Small intestine (tissue), 16 donors: ENCODE results near the gene SLC9C2. TPM values are rescaled to one million over a fixed set of nuclear protein-coding genes. Genes with fewer than 3 reads are reported as not detected.
"Not testable (repeated sequence)": the region's sequence is repeated elsewhere in the genome, so short reads cannot be mapped to it uniquely, and the experiment has no call there.

Source experiments
- DNase-seq, 2 donors: peaks; one replicate each; pipeline versions ENCODE4 v3.0.0 to v3.0.0-alpha.2; 2013
- FAIRE-seq: peaks from 2 replicates; lab custom pipeline; 2012; peaks lifted over from hg19 to GRCh38; lab: Jason Lieb, UNC
- H3K27ac ChIP-seq, 3 donors: one replicate each; pipeline ENCODE4 v1.5.1; 2013; ENCODE audit warnings: low read length in 2 of 3, mild to moderate bottlenecking in 2 of 3, control low read depth in 1 of 3, inconsistent platforms in 1 of 3, low read depth in 1 of 3, moderate library complexity in 1 of 3
- H3K27me3 ChIP-seq, 3 donors: one replicate each; pipeline ENCODE4 v1.6.1; 2013; ENCODE audit warnings: low read length in 3 of 3, inconsistent platforms in 1 of 3; ENCODE audit not compliant: control insufficient read depth in 3 of 3, insufficient read depth in 3 of 3
- H3K36me3 ChIP-seq, 3 donors: one replicate each; pipeline ENCODE4 v1.6.1; 2013; ENCODE audit warnings: low read length in 3 of 3, inconsistent platforms in 1 of 3, low read depth in 1 of 3, mild to moderate bottlenecking in 1 of 3, moderate library complexity in 1 of 3; ENCODE audit not compliant: control insufficient read depth in 3 of 3, insufficient read depth in 2 of 3
- H3K4me1 ChIP-seq, 3 donors: one replicate each; pipeline ENCODE4 v1.6.1; 2013; ENCODE audit warnings: low read length in 2 of 3, inconsistent platforms in 1 of 3, low read depth in 1 of 3, mild to moderate bottlenecking in 1 of 3, moderate library complexity in 1 of 3; ENCODE audit not compliant: control insufficient read depth in 3 of 3, insufficient read depth in 2 of 3
- H3K4me3 ChIP-seq, 3 donors: one replicate each; pipeline ENCODE4 v1.5.1; 2013; ENCODE audit warnings: low read length in 3 of 3, control low read depth in 1 of 3, inconsistent platforms in 1 of 3, low read depth in 1 of 3, mild to moderate bottlenecking in 1 of 3, moderate library complexity in 1 of 3
- H3K9me3 ChIP-seq, 2 donors: one replicate each; pipeline ENCODE4 v1.6.1; 2013; ENCODE audit warnings: low read depth in 1 of 2, low read length in 1 of 2; ENCODE audit not compliant: control insufficient read depth in 2 of 2, insufficient read depth in 1 of 2
- WGBS, 3 donors: extraction: QIAGEN DNeasy Blood & Tissue Kit; methylation state at CpG; one replicate each; pipeline ENCODE4 v1.1.7; 2013; 5-methylcytosine and 5-hydroxymethylcytosine counted together
- long read RNA-seq, 10 donors: transcript quantifications; one replicate each; lab custom pipeline, GENCODE V29; 2026
- polyA plus RNA-seq, 4 donors: library from polyadenylated mRNA; stranded (reverse) in 3 of 4; unstranded in 1 of 4; fragments of 200-250 nt in 3 of 4; fragments of 120-200 nt in 1 of 4; gene quantifications; one replicate each; pipeline versions ENCODE4 v1.2.1 to v1.2.3, GENCODE V29; 2013
- donor health status: healthy with polysubstance abuse.
- donor health status: control.
- donor health status: control.
- donor health status: Bipolar disorder and iron deficiency.
- donor health status: healthy.

SLC9C2 gene, protein sequence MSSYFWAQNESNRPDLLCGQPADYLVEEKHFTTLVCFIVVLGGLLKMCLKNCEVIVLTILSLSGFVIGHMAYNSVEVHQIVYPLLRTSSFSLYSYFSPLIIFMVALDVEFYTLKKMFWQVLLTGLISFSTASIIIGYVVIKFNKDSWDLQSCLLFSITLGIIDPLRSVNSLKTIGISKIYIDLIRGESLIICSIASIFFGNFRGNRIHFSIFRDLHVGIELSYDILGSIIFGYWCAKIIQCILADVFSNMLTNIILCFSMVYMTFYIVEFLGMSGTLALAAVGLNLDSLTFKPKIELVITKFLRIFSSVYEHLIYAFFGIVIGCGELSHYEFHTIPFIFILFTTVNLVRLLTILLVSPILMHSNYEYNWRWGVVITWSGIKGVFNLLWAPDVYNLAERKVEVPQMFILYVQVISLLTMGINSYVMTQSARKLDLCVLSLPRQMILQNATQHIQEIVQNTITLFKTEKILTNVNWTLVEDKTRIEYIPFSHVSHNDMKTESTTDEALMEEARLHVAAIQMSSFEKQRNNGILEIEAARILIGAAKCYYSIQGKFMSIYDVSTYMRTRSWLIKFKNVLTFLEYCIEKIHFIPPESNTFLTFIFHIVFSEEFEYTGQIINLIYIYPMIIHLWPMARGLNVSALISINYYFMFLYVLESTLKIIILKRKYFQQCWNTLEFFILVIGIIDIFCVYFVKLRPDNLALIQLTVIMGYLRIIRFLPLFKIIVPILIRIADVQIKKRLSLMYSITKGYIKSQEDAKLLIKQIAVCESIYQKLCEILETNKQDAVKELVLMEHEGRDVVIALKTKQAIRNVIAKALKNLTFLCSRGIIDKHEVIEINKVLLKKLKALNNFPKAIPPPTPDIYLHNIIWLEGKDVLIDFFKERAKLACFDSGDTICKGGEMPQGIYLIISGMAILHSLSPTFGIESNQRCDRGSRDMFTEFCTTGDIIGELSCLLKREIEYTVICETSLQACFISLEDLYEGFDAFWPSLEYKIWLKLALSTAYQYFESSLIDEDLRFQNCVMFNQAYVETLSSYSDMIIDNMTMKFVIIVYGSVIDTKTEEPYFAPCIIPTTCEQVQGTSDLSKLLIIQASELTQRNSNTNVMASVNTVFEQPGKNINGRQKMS
- under 1 TPM in 1 of 4 donors, not detected in 3; 0.06 TPM for polyA plus RNA-seq
- long read RNA-seq, donor 1 = 0 reads
- long read RNA-seq, donor 2 = 0 reads
- long read RNA-seq, donor 3 = 0 reads
- long read RNA-seq, donor 4 = 0 reads
- long read RNA-seq, donor 5 = 0 reads
- long read RNA-seq, donor 6 = 0 reads
- long read RNA-seq, donor 7 = 0 reads
- long read RNA-seq, donor 8 = 0 reads
- long read RNA-seq, donor 9 = 0 reads
- long read RNA-seq, donor 10 = 0 reads

DNA sequence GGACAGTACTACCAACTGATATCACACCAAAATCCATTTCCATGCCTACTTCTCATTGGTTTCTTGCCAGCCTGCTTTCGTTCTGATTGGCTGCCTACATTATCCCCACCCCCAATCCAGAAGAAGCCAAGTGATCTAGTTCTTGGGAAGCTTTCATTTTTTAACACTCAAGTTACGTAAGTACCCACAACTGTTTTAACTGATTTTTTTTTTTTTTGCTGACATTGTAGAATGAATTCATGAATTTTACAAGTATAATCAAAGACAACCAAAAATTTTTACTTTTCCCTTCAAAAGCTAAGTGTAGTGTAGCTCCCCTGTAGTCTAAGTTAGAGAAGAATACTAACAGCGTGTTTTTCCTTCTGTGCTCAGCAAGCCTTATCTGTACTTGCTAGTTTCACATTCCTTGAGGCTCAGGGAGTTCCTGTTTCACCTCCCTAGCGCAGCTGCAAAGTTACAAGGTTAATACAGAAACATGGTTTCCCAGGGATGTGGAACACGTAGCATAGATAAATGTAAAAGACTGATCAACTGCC lies at the start of gene SLC9C2:
SLC9C2 (minus strand) TSS at position 17 of the 536 bp plus-strand sequence. CDS start 1,296 bp downstream, outside the sequence.
- H3K36me3 ChIP-seq = no peaks in the 10 kb centered on the region
- no peak within 1 kb of the TSS for H3K27ac ChIP-seq
- DNase-seq = peak; percentile 11 to 41
- WGBS, 3 donors = 21 to 43% (median 32%) methylated on average over 5 of the region's 5 CpGs
- no peaks in the 10 kb centered on the region for H3K27me3 ChIP-seq
- no peaks in the 10 kb centered on the region for H3K4me1 ChIP-seq
- H3K9me3 ChIP-seq = no peaks in the 10 kb centered on the region
- H3K4me3 ChIP-seq = no peak within 1 kb of the TSS
- FAIRE-seq = no peak

DNA sequence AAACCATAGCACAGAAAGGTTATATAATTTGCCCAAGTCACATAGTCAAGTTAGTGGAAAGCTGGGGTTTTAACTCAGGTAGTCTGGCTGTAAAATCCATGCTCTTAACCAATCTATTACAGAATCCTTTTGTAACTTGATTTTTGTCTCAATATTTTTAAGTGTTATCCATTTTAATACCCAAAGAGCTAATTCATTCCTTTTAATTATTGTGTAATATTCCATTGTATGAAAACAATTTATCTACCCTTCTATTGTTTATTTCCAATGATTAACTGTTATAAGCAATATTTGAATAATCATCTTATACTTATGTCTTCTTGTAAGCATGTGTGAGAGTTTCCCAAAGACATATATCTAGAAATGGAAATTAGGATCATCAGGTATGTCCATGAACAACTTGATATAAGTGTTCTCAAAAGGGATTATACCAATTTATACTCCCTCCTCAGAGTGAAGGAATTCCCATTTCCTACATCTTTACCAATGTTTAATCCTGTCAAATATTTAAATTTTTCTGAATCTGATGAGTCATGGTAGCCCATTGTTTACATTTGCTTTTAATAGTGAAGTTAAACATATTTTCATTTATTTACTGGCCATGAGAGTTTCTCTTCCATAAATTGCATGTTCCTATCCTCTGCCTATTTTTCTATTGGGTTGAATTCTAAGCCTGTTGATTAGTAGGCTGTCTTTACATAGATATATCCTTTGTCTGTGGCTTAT lies 46.2 kb upstream of the SLC9C2 start:
- no peaks in the 10 kb centered on the region for H3K9me3 ChIP-seq
- DNase-seq (no peak), FAIRE-seq (no peak)
- H3K27me3 ChIP-seq = no peaks in the 10 kb centered on the region
- no peak overlapping the region for H3K4me3 ChIP-seq
- no peaks in the 10 kb centered on the region for H3K4me1 ChIP-seq
- H3K36me3 ChIP-seq = no peaks in the 10 kb centered on the region
- H3K27ac ChIP-seq = no peak overlapping the region

DNA sequence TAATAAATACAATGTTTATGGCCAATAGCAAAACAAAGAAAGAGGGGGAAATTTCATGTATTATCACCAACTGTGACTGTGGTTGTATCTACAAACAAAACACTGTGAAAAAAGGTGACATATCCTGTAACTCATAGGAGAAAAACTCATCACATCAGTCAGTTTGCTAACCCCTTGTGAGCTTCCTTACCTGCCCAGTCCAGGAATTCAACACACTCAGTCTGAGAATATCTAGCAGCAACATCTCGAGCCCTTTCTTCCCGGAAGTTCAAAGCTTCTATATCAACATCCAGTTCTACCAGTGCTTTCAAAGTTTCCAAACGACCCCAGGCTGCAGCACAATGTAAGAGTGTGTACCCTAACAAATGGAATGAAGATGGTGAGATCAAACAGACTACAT lies 43.8 kb upstream of the SLC9C2 start:
- Histone ChIP-seq H3K27ac (no peak overlapping the region), H3K36me3 (no peaks in the 10 kb centered on the region), H3K9me3 (no peaks in the 10 kb centered on the region), H3K4me3 (no peak overlapping the region), H3K27me3 (no peaks in the 10 kb centered on the region), H3K4me1 (no peaks in the 10 kb centered on the region)
- FAIRE-seq = no peak
- 49 to 57% (median 50%) methylated on average over 3 of the region's 3 CpGs for WGBS, 3 donors
- no peak for DNase-seq

DNA sequence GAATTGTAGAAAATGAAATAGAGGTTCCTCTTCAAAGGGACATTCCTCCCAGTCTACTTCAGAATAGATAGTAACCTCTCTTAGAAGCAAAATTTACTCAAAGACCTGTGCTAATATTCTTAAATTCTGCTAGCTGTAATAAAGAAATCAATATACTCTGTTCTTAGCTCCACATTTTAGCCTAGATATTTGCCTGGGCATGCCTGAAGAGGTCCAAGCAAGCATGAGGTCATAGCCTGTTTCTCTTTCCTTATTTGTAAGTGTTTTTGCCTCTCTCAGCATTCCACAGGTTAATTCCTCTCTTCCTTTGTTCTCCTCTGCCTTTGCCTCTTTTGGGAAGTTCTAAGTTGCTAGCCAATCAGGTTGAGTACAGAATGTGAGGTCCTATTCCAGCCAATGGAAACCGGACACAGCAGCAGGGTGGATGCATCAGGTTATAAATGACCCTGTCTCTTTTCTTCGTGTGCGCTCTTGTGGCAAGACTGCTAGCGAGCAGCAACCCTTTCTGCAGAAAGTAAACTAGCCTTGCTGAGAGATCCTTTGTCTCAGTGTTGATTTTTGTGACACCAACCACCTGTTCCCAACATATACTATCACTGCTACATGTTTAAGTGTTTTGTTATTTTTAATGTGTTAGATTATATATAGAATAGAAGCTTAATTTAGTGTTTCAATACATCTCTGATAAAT lies 39.7 kb upstream of the SLC9C2 start:
- H3K4me1 ChIP-seq, H3K27ac ChIP-seq, H3K36me3 ChIP-seq, H3K9me3 ChIP-seq, H3K4me3 ChIP-seq, FAIRE-seq, H3K27me3 ChIP-seq, DNase-seq: not testable (repeated sequence)
- 90 to 94% (median 91%) methylated on average over 4 of the region's 4 CpGs for WGBS, 3 donors

DNA sequence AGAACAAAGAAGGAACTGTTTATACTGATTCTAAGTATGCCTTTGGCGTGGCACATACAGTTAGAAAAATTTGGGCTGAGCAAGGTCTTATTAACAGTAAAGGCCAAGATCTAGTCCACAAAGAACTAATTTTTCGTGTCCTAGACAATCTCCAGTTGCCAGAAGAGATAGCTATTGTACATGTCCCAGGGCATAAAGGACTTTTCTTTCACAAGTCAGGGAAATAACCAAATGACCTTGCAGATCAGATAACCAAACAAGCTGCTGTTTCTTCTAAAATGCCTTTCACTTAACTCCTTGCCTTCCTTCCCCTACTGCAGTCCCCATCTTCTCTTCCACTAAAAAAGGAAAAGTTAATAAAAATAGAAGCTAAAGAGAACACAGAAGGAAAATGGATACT lies 36.2 kb upstream of the SLC9C2 start:
- H3K27ac ChIP-seq = no peak overlapping the region
- no peaks in the 10 kb centered on the region for H3K4me1 ChIP-seq
- FAIRE-seq = no peak
- no peaks in the 10 kb centered on the region for H3K36me3 ChIP-seq
- no peak overlapping the region for H3K4me3 ChIP-seq
- no peaks in the 10 kb centered on the region for H3K27me3 ChIP-seq
- 23 to 30% (median 30%) methylated on average over 2 of the region's 2 CpGs for WGBS, 3 donors
- H3K9me3 ChIP-seq = peaks cover 0 to 3% of the 10 kb centered on the region in 2 donors
- DNase-seq = no peak

DNA sequence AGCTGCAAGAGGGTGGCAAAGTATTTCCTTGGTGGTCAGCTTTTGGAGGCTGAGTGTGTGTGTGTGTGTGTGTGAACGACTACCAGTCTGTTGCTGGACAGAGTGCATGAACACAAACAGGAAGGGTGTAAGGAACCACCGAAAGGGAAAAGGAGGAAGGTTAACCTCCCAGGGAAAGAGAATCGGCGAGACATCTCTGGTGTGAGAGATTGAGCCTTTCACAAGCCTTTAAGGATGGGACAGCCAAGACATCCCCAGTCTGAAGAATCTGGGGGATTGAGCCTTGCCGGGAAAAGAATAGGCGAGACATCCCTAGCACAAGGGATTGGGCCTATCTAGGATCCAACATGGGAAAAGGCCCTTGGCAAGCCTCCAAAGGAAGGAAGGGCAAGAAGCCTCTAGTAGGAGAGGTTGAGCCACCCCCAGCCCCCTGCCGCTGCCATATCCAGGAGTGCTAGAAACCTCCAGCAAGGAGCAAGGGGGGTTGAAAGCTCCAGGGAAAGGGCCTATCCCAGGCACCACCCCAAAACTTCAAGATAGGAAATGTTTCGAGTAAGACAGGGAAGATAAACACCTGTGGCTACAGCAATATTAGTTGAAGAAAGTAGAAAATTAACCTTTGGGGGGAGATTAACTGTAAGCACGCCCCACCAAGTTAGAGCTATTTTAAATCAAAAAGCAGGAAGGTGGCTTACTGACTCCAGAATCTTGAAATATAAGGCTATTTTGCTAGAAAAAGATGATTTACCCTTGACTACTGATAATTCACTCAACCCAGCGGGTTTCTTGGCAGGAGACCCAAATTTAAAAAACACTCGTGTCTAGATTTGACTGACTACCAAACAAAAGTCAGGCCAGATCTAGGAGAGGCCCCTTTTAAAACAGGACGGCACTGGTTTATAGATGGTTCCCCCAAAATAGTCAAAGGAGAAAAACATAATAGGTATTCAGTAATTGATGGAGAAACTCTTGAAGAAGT lies 35.5 kb upstream of the SLC9C2 start:
- Histone ChIP-seq H3K36me3 (no peaks in the 10 kb centered on the region), H3K9me3 (peaks cover 0 to 3% of the 10 kb centered on the region in 2 donors), H3K4me3 (no peak overlapping the region), H3K27ac (no peak overlapping the region), H3K4me1 (no peaks in the 10 kb centered on the region), H3K27me3 (no peaks in the 10 kb centered on the region)
- FAIRE-seq (no peak), DNase-seq (no peak)
- WGBS, 3 donors = 76 to 84% (median 77%) methylated on average over 12 of the region's 12 CpGs
